Ecto neural progenitor cell (in vitro differentiated cells): ENCODE results near the gene ZEB2.

Experiments used
- DNase-seq: peaks from one replicate; pipeline ENCODE4 v3.0.0-alpha.2; 2018; ENCODE audit warnings: low spot score

ZEB2 gene

DNA sequence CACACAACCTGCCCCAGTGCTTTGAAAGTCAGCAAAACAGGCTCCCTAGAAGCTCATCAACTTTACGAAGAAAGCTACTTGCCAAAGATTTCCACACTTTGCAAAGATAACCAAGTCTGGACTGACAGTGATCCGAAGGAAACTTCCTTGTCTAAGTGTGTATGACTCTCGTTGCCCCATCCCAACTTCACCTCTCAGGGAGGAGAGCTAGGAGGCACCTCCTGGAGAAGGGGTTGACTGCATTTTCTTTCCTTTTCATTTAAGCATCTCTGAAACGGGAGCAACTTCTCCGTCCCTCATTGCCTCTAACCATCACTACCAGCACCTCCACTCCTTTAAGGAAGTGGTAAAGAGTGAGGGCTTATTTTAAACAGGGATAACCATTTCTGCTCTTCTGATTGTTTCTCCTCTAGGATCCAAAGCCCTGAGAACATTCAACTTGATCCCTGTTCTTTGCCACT is 7.0 kb downstream of the ZEB2 start:
- DNase-seq: no peak

GRCh38 chr2:144512470-144512869 is 7.4 kb downstream of the ZEB2 start:
- no peak for DNase-seq

GRCh38 chr2:144511937-144512336 is 8.0 kb downstream of the ZEB2 start:
- DNase-seq: no peak

DNA sequence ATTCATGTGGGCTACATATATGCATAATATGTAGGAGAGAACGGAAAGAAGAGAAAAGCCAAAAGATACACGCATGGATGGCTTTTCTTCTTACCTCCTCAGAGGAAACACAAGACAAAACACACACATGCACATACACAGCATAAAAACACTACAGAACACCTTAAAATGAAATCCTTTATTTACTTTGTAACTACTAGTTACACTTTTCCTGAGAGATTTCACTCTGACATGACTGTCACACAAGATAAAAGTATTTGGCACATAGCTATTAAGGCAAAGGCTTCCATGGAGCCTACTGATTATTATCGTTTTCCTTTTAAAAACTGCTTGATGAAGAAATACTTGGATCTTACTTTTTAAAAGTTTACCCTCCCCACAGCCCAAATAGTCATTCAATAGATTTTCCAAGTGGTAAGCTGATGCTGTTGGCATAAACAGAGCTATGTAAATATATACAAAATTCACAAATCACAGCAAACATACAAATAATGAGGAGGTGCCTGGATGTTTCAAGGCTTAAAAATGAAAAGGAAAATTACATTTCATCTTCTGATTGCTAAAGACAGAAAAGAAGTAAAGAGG is 8.6 kb downstream of the ZEB2 start:
- DNase-seq: no peak

GRCh38 chr2:144510294-144510991 is 9.5 kb downstream of the ZEB2 start:
- peak; percentile 72 for DNase-seq

GRCh38 chr2:144509879-144510221 is 10.1 kb downstream of the ZEB2 start:
- no peak for DNase-seq

DNA sequence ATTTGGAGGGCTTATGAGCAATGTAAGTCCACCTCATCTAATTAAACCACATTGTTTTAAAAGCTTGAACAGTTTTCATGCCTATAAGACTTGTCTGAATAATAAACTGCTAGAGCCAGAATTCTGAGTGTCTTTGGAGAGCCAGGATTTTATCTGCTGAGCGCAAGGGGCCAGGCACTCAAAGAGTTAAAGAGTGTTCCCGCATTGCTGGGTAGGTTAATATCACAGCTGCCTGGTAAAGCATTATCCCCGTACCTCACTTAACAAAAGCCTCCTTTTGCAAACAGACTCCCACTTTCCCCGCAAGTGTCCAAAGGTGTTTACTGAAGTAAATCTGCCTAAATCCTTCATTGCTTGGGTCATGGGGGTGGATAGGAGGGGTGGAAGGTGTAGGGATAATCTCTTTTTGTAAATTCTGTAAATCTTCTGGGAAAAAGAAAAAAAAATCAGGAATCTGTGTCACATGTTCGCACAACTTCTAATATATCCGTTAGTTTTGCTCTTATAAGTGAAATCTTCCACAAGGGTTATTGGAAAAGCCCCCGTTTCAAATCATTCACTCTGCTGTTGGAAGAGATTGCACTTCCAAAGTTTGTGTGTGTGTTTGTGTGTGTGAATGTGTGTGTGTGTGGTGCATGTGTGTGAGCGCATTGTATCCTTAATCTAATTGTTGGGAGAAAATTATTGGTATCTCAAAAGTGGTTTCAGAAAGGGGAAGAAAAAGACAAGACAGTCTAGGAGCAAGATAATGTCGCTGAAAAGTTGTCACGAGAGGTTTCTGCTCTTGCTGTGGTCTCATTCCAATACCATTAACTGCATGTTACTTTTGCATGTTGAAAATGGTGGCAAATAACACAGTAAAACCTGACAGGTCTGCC is 10.7 kb downstream of the ZEB2 start:
- no peak for DNase-seq

- DNase-seq: no peak
Measured at GRCh38 chr2:144508172-144508851, 11.6 kb downstream of the ZEB2 start.

DNA sequence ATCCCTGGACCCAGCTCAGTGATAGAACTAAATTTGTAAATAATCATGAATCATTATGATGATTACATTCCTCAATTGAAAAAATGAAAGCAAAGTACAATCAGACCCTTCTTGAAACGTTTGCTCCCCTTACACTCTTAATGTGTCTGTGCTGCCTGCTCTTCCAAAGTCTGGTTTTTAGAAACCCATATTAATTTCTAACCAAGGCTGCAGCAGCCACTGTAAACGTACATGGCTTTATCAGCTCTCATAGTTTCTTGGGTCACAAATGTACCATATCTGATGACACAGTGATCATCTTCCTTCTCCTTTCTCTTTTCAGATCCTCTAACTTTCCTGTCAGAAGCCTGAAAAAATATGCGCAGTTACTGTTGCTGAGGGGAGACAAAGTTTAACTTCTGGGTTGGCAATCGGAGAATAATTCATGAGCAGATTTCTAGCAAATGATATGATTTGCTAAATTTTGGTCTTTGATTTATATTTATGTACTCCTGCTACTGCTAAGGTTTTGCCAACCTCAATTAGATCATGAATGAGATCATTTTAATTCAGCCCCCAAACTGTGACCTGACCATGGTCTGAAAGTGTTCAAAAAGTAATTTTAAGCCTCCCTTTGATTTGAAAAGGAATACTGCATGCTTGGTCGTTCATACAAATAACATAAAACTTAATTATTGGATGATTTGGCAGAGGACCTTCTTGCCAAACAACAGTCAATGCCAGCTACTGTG is 12.3 kb downstream of the ZEB2 start:
- no peak for DNase-seq

- DNase-seq: no peak
Measured at GRCh38 chr2:144505245-144505831, 14.6 kb downstream of the ZEB2 start.

GRCh38 chr2:144504218-144504641 is 15.7 kb downstream of the ZEB2 start:
- DNase-seq: no peak

DNA sequence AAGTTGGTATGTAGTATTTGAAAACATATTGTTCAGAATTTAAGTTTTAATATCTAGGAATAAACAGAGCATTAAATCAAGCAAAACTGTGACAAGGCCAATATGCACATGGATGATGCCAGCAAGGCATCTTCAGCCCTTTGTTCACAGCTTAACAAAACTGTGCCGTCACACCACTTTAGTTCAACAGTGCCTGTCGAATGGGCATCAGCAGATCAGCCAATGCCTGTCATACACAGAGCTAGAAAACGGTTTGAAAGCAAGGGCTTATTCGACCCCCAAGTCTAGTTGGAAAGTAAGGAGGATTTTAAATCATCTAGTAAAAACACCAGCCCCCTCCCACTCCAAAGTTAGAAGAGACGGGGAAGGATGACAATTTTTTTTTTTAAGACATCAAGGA is 16.7 kb downstream of the ZEB2 start:
- DNase-seq: no peak

DNA sequence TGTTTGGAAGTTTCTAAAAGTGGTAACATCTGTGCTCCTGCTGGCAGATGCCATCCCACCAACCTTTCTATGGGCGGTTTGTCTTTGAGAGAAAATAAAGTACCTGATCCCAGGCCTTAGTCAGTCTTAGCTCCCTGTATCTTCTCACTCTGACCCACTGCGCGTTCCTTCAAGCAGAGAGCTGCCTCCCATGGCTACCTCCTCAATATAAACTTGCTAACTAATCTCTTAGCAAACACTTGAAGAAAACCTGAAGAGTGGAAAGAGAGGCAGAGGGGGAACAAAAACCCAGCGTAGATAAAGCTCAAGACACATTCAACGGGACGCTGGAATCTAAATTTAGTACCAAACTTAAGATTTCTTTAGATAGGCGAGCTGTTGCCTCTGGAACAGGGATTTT is 17.6 kb downstream of the ZEB2 start:
- no peak for DNase-seq

DNA sequence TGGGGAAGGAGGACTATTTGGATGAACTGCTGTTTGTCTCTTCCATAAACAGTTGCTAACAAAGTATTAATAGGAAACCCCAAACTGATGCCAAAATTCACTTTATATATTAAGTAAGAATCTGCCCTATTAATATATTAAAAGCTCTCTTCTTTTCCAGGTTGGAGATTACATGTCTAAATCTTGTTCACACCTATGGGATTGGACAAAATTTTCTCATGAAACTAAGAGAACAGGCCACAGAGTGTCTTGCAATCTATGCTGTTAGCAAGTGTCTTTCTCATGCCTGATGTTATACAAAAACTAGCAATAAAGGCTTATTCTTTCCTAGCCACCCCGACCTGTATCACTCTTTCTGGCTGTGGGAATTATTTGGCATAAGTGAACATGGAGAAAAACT is 18.3 kb downstream of the ZEB2 start:
- no peak for DNase-seq

DNA sequence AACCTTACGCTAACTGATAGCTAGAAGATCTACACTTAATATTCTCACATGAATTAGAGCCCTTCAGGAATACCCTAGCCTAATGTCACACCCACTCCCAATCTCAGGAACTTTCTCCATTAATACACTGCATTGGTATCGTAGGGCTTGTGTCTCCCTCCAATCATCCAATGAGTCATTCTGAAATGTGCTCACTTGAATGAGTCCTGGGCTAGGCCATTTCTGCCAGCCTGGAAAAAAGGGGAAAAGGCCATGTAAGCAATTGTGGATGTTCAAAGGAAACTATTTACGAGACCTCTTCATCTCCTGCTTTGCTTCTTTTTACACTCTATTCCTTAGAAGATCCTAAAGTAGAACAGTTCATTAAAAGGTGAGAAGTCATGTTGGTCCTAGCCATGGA is 18.8 kb downstream of the ZEB2 start:
- no peak for DNase-seq

DNA sequence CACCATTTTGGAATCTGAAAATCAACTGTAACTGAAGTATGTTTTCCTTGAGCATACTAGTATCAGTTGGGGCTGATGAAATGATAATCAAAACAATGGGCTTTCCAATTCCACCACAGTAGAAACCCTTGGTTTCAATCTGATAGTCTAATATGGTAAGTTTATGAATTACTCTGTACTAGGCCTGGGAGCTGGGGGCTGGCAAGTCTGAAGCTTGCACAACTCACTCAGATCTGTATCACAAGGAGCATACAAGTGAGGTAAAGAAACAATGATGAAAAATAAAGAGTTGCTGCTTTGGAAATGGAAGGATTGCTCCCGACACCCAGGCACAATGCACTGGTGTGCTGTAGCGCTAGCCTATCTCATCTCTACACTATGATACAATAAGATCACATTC is 19.4 kb downstream of the ZEB2 start:
- no peak for DNase-seq

- DNase-seq: no peak
Measured at GRCh38 chr2:144498277-144498676, 21.6 kb downstream of the ZEB2 start.

GRCh38 chr2:144496977-144497598 is 22.8 kb downstream of the ZEB2 start:
- no peak for DNase-seq

- DNase-seq: no peak
Measured at GRCh38 chr2:144496092-144496976, 23.6 kb downstream of the ZEB2 start.
